GM12878 (cell line): Measurements from ENCODE around the gene CHRND. TPM values are rescaled to one million over a fixed set of nuclear protein-coding genes. Genes with fewer than 3 reads are reported as not detected.

ENCODE experiments used
- ATAC-seq: fragments of 200-7000 bp; cut with Tn5 transposase; 3 replicates; pipeline ENCODE4 v1.9.1; 2020; ENCODE audit warnings: mild to moderate bottlenecking, moderate library complexity
- BruUV-seq: library from RNA; stranded (reverse); fragments of 400-500 nt; replicated peaks from 2 replicates; lab custom pipeline; 2021; lab: Mats Ljungman, UMichigan
- CTCF ChIA-PET: fragments of 300-600 bp; sonication (Branson Sonifier 250); formaldehyde crosslinking; extraction: SDS; loops from one replicate; lab custom pipeline; 2021; ENCODE audit warnings: inconsistent platforms; lab: Yijun Ruan, JAX
- POLR2A ChIA-PET: fragments of 350-600 bp; formaldehyde crosslinking; extraction: SDS; loops from one replicate; lab custom pipeline; 2021; ENCODE audit warnings: inconsistent platforms; lab: Charles Lee
- RAD21 ChIA-PET: fragments of 300-600 bp; sonication (Branson Sonifier 250); formaldehyde crosslinking; loops from one replicate; lab custom pipeline; 2023; ENCODE audit warnings: antibody characterized with exemption; ENCODE audit not compliant: unreplicated experiment; lab: Charles Lee
- SMC1A ChIA-PET: fragments of 300-600 bp; sonication (Branson Sonifier 250); formaldehyde crosslinking; loops from one replicate; lab custom pipeline; 2023; ENCODE audit not compliant: unreplicated experiment, uncharacterized antibody; lab: Charles Lee
- DNase-seq: peaks from one replicate; pipeline ENCODE4 v3.0.0-alpha.2; 2011; ENCODE audit warnings: low read depth, low spot score
- FAIRE-seq: peaks from 3 replicates; lab custom pipeline; 2011; peaks lifted over from hg19 to GRCh38; lab: Jason Lieb, UNC
- H2AFZ ChIP-seq: 2 replicates; pipeline ENCODE4 v1.6.0; 2011; ENCODE audit warnings: low read depth, low read length, control low read depth; ENCODE audit not compliant: control insufficient read depth
- H3K27ac ChIP-seq: 2 replicates; pipeline ENCODE4 v1.5.1; 2011; ENCODE audit warnings: control low read depth; ENCODE audit not compliant: control insufficient read depth, insufficient read depth
- H3K27me3 ChIP-seq, 2 experiments: replicated peaks in 1 of 2; 2 replicates each; pipeline versions ENCODE4 v1.6.0 to v1.6.1; 2011; ENCODE audit warnings: low read length in 1 of 2; ENCODE audit not compliant: control insufficient read depth in 2 of 2, insufficient read depth in 2 of 2
- H3K36me3 ChIP-seq, 2 experiments: 2 replicates each; pipeline ENCODE4 v1.5.1; 2011; ENCODE audit warnings: low read length in 1 of 2; ENCODE audit not compliant: control insufficient read depth in 2 of 2, insufficient read depth in 2 of 2
- H3K4me1 ChIP-seq: 2 replicates; pipeline ENCODE4 v1.6.1; 2011; ENCODE audit warnings: mild to moderate bottlenecking, low read length, moderate library complexity, mixed read lengths; ENCODE audit not compliant: control insufficient read depth, insufficient read depth
- H3K4me2 ChIP-seq: 2 replicates; pipeline ENCODE4 v1.6.0; 2011; ENCODE audit warnings: control low read depth; ENCODE audit not compliant: control insufficient read depth, insufficient read depth
- H3K4me3 ChIP-seq: fragments of 200-600 bp; sonication (generic); 2 replicates; pipeline ENCODE4 v1.5.1; 2016
- H3K79me2 ChIP-seq: 2 replicates; pipeline ENCODE4 v1.6.0; 2011; ENCODE audit warnings: low read length; ENCODE audit not compliant: control insufficient read depth, insufficient read depth
- H3K9ac ChIP-seq: 2 replicates; pipeline ENCODE4 v1.8.0; 2011; ENCODE audit warnings: low read length, control low read depth, mixed read lengths; ENCODE audit not compliant: control insufficient read depth, insufficient read depth
- H3K9me3 ChIP-seq: replicated peaks from 3 replicates; pipeline ENCODE4 v1.5.1; 2011; ENCODE audit warnings: mild to moderate bottlenecking, low read length; ENCODE audit not compliant: control insufficient read depth, insufficient read depth
- H4K20me1 ChIP-seq: 2 replicates; pipeline ENCODE4 v1.6.0; 2011; ENCODE audit not compliant: control insufficient read depth, insufficient read depth
- EGR1 ChIP-seq, 2 experiments: IDR thresholded peaks; 1 replicate in 1 of 2; 2 replicates in 1 of 2; pipeline ENCODE4 v1.6.1; 2011 to 2012; ENCODE audit warnings: low read depth in 2 of 2, low read length in 2 of 2, borderline replicate concordance in 1 of 2, mild to moderate bottlenecking in 1 of 2, moderate library complexity in 1 of 2
- HSF1 ChIP-seq: fragments of 150-350 bp; IDR thresholded peaks from 2 replicates; pipeline ENCODE4 v1.6.1; 2014; ENCODE audit warnings: mild to moderate bottlenecking, low read depth, low read length
- IKZF1 ChIP-seq: fragments of 450-650 bp; conservative IDR thresholded peaks from 2 replicates; pipeline ENCODE4 v1.6.1; 2017; ENCODE audit warnings: antibody characterized with exemption, mild to moderate bottlenecking
- JUND ChIP-seq: IDR thresholded peaks from 2 replicates; pipeline ENCODE4 v1.6.1; 2012; ENCODE audit warnings: low read depth, mild to moderate bottlenecking, low read length, improper control_type of control experiment, moderate library complexity
- MAX ChIP-seq: IDR thresholded peaks from 2 replicates; pipeline ENCODE4 v1.6.1; 2012; ENCODE audit warnings: low read depth, low read length, improper control_type of control experiment
- MTA2 ChIP-seq: fragments of 450-650 bp; IDR thresholded peaks from 2 replicates; pipeline ENCODE4 v1.6.1; 2016; ENCODE audit warnings: low read depth, mild to moderate bottlenecking, moderate library complexity
- NR2F1 ChIP-seq: fragments of 450-650 bp; conservative IDR thresholded peaks from 2 replicates; pipeline ENCODE4 v1.6.1; 2017; ENCODE audit warnings: mild to moderate bottlenecking
- RCOR1 ChIP-seq: conservative IDR thresholded peaks from 2 replicates; pipeline ENCODE4 v1.6.1; 2012; ENCODE audit warnings: low read depth, low read length, improper control_type of control experiment
- STAT3 ChIP-seq: IDR thresholded peaks from 2 replicates; pipeline ENCODE4 v1.6.1; 2011; ENCODE audit warnings: low read depth, low read length, improper control_type of control experiment
- USF2 ChIP-seq: IDR thresholded peaks from 2 replicates; pipeline ENCODE4 v1.6.1; 2011; ENCODE audit warnings: low read depth, low read length, improper control_type of control experiment, borderline replicate concordance
- WRNIP1 ChIP-seq: IDR thresholded peaks from 2 replicates; pipeline ENCODE4 v1.6.1; 2011; ENCODE audit warnings: low read depth, low read length, improper control_type of control experiment, borderline replicate concordance
- WGBS: methylation state at CpG from one replicate; pipeline ENCODE4 v1.1.6; 2016; ENCODE audit warnings: low lambda C conversion rate; ENCODE audit not compliant: insufficient replicate concordance, insufficient coverage; ENCODE audit errors: missing lambda C conversion rate; 5-methylcytosine and 5-hydroxymethylcytosine counted together
- in situ Hi-C: fragments of 300-500 bp; cut with MboI; formaldehyde crosslinking; loops from 9 replicates; pipeline ENCODE4 v1.14.3; 2018; ENCODE audit warnings: mixed read lengths
- intact Hi-C: fragments of 100-400 bp; cut with micrococcal nuclease; formaldehyde crosslinking; loops from one replicate; pipeline ENCODE4 v1.14.2; 2022; ENCODE audit not compliant: unreplicated experiment
- polyA plus RNA-seq, 11 experiments: library from polyadenylated mRNA; depleted of rRNA in 4 of 11; unstranded in 6 of 11; stranded (reverse) in 5 of 11; fragments of >200 nt; fragmentation: Nextera tagmentation in 4 of 11; fragmentation: Illumina TruSeq in 1 of 11; extraction: Ambion mirVana in 4 of 11; extraction: Trizol in 1 of 11; gene quantifications; 1 replicate in 1 of 11; 2 replicates in 10 of 11; pipeline versions ENCODE4 v1.2.1 to v1.2.3, GENCODE V29; 2011 to 2016; ENCODE audit warnings: inconsistent platforms in 2 of 11, missing spikeins in 2 of 11, low read depth in 1 of 11
- total RNA-seq, 4 experiments: library from RNA; depleted of rRNA in 3 of 4; stranded (reverse); fragments of >200 nt in 3 of 4; fragmentation: Illumina TruSeq in 1 of 4; extraction: Trizol in 1 of 4; gene quantifications; 2 replicates each; pipeline versions ENCODE4 v1.2.1 to v1.2.3, GENCODE V29; 2013 to 2021

The CHRND gene
- total and polyA plus RNA-seq, 10 of the 15 experiments (the other 5 are each of a cell fraction or from before 2014, with no cell fraction given), result not detected

GRCh38 chr2:232573771-232574435 is 47.9 kb downstream of the CHRND start:
- Histone ChIP-seq H3K4me2 (no peak overlapping the region), H3K36me3 (peaks cover 5 to 33% of the 10 kb centered on the region in 2 experiments), H3K27ac (no peak overlapping the region), H3K9ac (no peak overlapping the region), H4K20me1 (no peaks in the 10 kb centered on the region), H3K79me2 (no peaks in the 10 kb centered on the region), H3K27me3 (no peaks in the 10 kb centered on the region), H3K9me3 (no peaks in the 10 kb centered on the region), H3K4me3 (no peak overlapping the region), H2AFZ (no peak overlapping the region), H3K4me1 (no peaks in the 10 kb centered on the region)
- WGBS, result 98% methylated on average over 8 of the region's 8 CpGs
- FAIRE-seq (no peak), DNase-seq (no peak), ATAC-seq (no peak)
- POLR2A ChIA-PET, result no interaction called here
- intact Hi-C loops, result no loop called here
- RAD21 ChIA-PET, result no interaction called here
- no TSS peak for BruUV-seq
- in situ Hi-C loops, result no loop called here
- no peak for TF ChIP-seq HSF1
- TF ChIP-seq USF2, result no peak
- TF ChIP-seq EGR1 (IDR thresholded peaks at IDR 0.05; ENCODE audit: borderline replicate concordance in 1 of 2, low read depth in 2 of 2, low read length in 2 of 2), result no peak
- no peak for TF ChIP-seq MTA2
- no peak for TF ChIP-seq STAT3
- TF ChIP-seq IKZF1, result no peak
- TF ChIP-seq RCOR1, result no peak
- TF ChIP-seq JUND, result no peak
- TF ChIP-seq NR2F1, result no peak
- no peak for TF ChIP-seq WRNIP1
- no peak for TF ChIP-seq MAX
- CTCF ChIA-PET, result no interaction called here
- SMC1A ChIA-PET, result no interaction called here
